GM23248 (cell line): ENCODE measurements around the gene P2RY2. TPM values are rescaled to one million over a fixed set of nuclear protein-coding genes. Genes with fewer than 3 reads are reported as not detected.

ENCODE experiments used
- DNase-seq: peaks from one replicate; pipeline ENCODE4 v3.0.0-alpha.2; 2015
- H2AFZ ChIP-seq: fragments of 200-600 bp; sonication (generic); 2 replicates; pipeline ENCODE4 v1.6.1; 2016; ENCODE audit warnings: antibody characterized with exemption
- H3F3A ChIP-seq: fragments of 200-600 bp; sonication (generic); 2 replicates; pipeline ENCODE4 v1.6.1; 2016; ENCODE audit warnings: mild to moderate bottlenecking, antibody characterized with exemption, mixed run types; ENCODE audit not compliant: insufficient read depth
- H3K27ac ChIP-seq: fragments of 200-600 bp; sonication (generic); 2 replicates; pipeline ENCODE4 v1.5.1; 2016; ENCODE audit warnings: mild to moderate bottlenecking
- H3K27me3 ChIP-seq: fragments of 200-600 bp; sonication (generic); replicated peaks from 2 replicates; pipeline ENCODE4 v1.6.1; 2016; ENCODE audit warnings: mild to moderate bottlenecking; ENCODE audit not compliant: insufficient read depth
- H3K36me3 ChIP-seq: fragments of 200-600 bp; sonication (generic); 2 replicates; pipeline ENCODE4 v1.6.1; 2016; ENCODE audit warnings: low read depth, mild to moderate bottlenecking
- H3K4me1 ChIP-seq: fragments of 200-600 bp; sonication (generic); 2 replicates; pipeline ENCODE4 v1.6.1; 2016; ENCODE audit warnings: mild to moderate bottlenecking; ENCODE audit not compliant: insufficient read depth
- H3K4me2 ChIP-seq: fragments of 200-600 bp; sonication (generic); one replicate; pipeline ENCODE4 v1.6.1; 2016; ENCODE audit warnings: mild to moderate bottlenecking; ENCODE audit not compliant: unreplicated experiment
- H3K4me3 ChIP-seq: fragments of 200-600 bp; sonication (generic); 2 replicates; pipeline ENCODE4 v1.5.1; 2016; ENCODE audit warnings: mild to moderate bottlenecking
- H3K79me2 ChIP-seq: fragments of 200-600 bp; sonication (generic); 2 replicates; pipeline ENCODE4 v1.6.1; 2016; ENCODE audit warnings: mild to moderate bottlenecking; ENCODE audit not compliant: insufficient read depth
- H3K9ac ChIP-seq: fragments of 200-600 bp; sonication (generic); 2 replicates; pipeline ENCODE4 v1.6.1; 2016; ENCODE audit warnings: mild to moderate bottlenecking
- H3K9me2 ChIP-seq: fragments of 200-600 bp; sonication (generic); 2 replicates; pipeline ENCODE4 v1.6.1; 2016; ENCODE audit warnings: mixed run types, mild to moderate bottlenecking, moderate library complexity; ENCODE audit not compliant: insufficient read depth
- H3K9me3 ChIP-seq: fragments of 200-600 bp; sonication (generic); one replicate; pipeline ENCODE4 v1.6.1; 2017; ENCODE audit warnings: low read depth
- H4K20me1 ChIP-seq: fragments of 200-600 bp; sonication (generic); 2 replicates; pipeline ENCODE4 v1.6.0; 2016; ENCODE audit not compliant: insufficient read depth
- EZH2 ChIP-seq: fragments of 200-600 bp; sonication (generic); IDR thresholded peaks from 2 replicates; pipeline ENCODE4 v1.6.1; 2018; ENCODE audit warnings: antibody characterized with exemption, mild to moderate bottlenecking; ENCODE audit not compliant: insufficient read depth, poor library complexity, severe bottlenecking
- EZH2phosphoT487 ChIP-seq: fragments of 200-600 bp; sonication (generic); IDR thresholded peaks from 2 replicates; pipeline ENCODE4 v1.6.1; 2018; ENCODE audit warnings: antibody characterized with exemption, moderate library complexity, mild to moderate bottlenecking, low read depth; ENCODE audit not compliant: insufficient read depth
- WGBS, 2 experiments: methylation state at CpG; one replicate each; pipeline ENCODE4 v1.1.6; 2015 to 2017; ENCODE audit warnings: low lambda C conversion rate in 2 of 2, low coverage in 1 of 2; ENCODE audit errors: missing lambda C conversion rate in 2 of 2; 5-methylcytosine and 5-hydroxymethylcytosine counted together
- in situ Hi-C: fragments of 300-500 bp; cut with MboI; formaldehyde crosslinking; loops from 2 replicates; pipeline ENCODE4 v1.15.0; 2020
- polyA plus RNA-seq: library from polyadenylated mRNA; unstranded; fragments of >200 nt; fragmentation: Nextera tagmentation; extraction: Ambion mirVana; gene quantifications from 2 replicates; pipeline ENCODE4 v1.2.1, GENCODE V29; 2016
- total RNA-seq: library from RNA; depleted of rRNA; stranded (reverse); fragments of >200 nt; shearing (Covaris generic); gene quantifications from 2 replicates; pipeline ENCODE4 v1.2.3, GENCODE V29; 2014

The P2RY2 gene
- total and polyA plus RNA-seq, 2 experiments from 2014 or later: not detected

GRCh38 chr11:73176145-73176873 is 41.8 kb upstream of the P2RY2 start:
- H3K79me2 ChIP-seq: no peaks in the 10 kb centered on the region
- TF ChIP-seq EZH2: no peak
- no peaks in the 10 kb centered on the region for H3F3A ChIP-seq
- H3K9ac ChIP-seq: no peak overlapping the region
- DNase-seq: no peak
- WGBS, 2 experiments: 97 to 98% methylated on average over 5 of the region's 5 CpGs
- H3K4me2 ChIP-seq: no peak overlapping the region
- H3K27me3 ChIP-seq: no peaks in the 10 kb centered on the region
- no peak overlapping the region for H3K27ac ChIP-seq
- H2AFZ ChIP-seq: no peak overlapping the region
- in situ Hi-C loops: loop anchor here (10.0 kb wide), 1 partner anchor 342 kb away; no protein-coding TSS in a partner anchor
- H3K4me1 ChIP-seq: peaks cover 7% of the 10 kb centered on the region
- no peaks in the 10 kb centered on the region for H3K36me3 ChIP-seq
- no peaks in the 10 kb centered on the region for H3K9me2 ChIP-seq
- no peak overlapping the region for H3K4me3 ChIP-seq
- no peaks in the 10 kb centered on the region for H3K9me3 ChIP-seq
- H4K20me1 ChIP-seq: no peaks in the 10 kb centered on the region

GRCh38 chr11:73176874-73177155 is 41.3 kb upstream of the P2RY2 start:
- no peaks in the 10 kb centered on the region for H3F3A ChIP-seq
- H3K9me3 ChIP-seq: no peaks in the 10 kb centered on the region
- 92 to 100% methylated on average over 1 of the region's 1 CpG for WGBS, 2 experiments
- in situ Hi-C loops: loop anchor here (10.0 kb wide), 1 partner anchor 342 kb away; no protein-coding TSS in a partner anchor
- no peak overlapping the region for H3K4me3 ChIP-seq
- no peaks in the 10 kb centered on the region for H3K27me3 ChIP-seq
- DNase-seq: no peak
- H3K36me3 ChIP-seq: no peaks in the 10 kb centered on the region
- no peak overlapping the region for H3K27ac ChIP-seq
- H3K9me2 ChIP-seq: no peaks in the 10 kb centered on the region
- H3K79me2 ChIP-seq: no peaks in the 10 kb centered on the region
- H3K4me1 ChIP-seq: peaks cover 7% of the 10 kb centered on the region
- no peak overlapping the region for H2AFZ ChIP-seq
- H4K20me1 ChIP-seq: no peaks in the 10 kb centered on the region
- no peak overlapping the region for H3K4me2 ChIP-seq
- H3K9ac ChIP-seq: no peak overlapping the region
- TF ChIP-seq EZH2phosphoT487 (no peak), EZH2 (no peak)

- Histone ChIP-seq H3K36me3 (no peaks in the 10 kb centered on the region), H3K79me2 (no peaks in the 10 kb centered on the region), H3K4me3 (no peak overlapping the region), H3K4me1 (peaks cover 7% of the 10 kb centered on the region), H3F3A (no peaks in the 10 kb centered on the region), H3K9ac (no peak overlapping the region), H3K9me2 (no peaks in the 10 kb centered on the region), H4K20me1 (no peaks in the 10 kb centered on the region), H3K27ac (no peak overlapping the region), H2AFZ (peak overlapping the region; percentile 68), H3K9me3 (no peaks in the 10 kb centered on the region), H3K4me2 (peak overlapping the region; percentile 46), H3K27me3 (no peaks in the 10 kb centered on the region)
- 21 to 31% methylated on average over 3 of the region's 3 CpGs for WGBS, 2 experiments
- in situ Hi-C loops: loop anchor here (10.0 kb wide), 1 partner anchor 343 kb away; no protein-coding TSS in a partner anchor
- peak; percentile 57 for DNase-seq
- TF ChIP-seq EZH2phosphoT487 (no peak), EZH2 (no peak)
Observed at GRCh38 chr11:73177380-73177777, 40.7 kb upstream of the P2RY2 start.

- in situ Hi-C loops: loop anchor here (10.0 kb wide), 1 partner anchor 343 kb away; no protein-coding TSS in a partner anchor
- Histone ChIP-seq H3K27me3 (no peaks in the 10 kb centered on the region), H3K79me2 (no peaks in the 10 kb centered on the region), H3K4me2 (peak overlapping the region; percentile 46), H3K4me1 (peaks cover 7% of the 10 kb centered on the region), H3F3A (no peaks in the 10 kb centered on the region), H3K9me2 (no peaks in the 10 kb centered on the region), H3K4me3 (no peak overlapping the region), H4K20me1 (no peaks in the 10 kb centered on the region), H3K36me3 (no peaks in the 10 kb centered on the region), H2AFZ (peak overlapping the region; percentile 68), H3K9me3 (no peaks in the 10 kb centered on the region), H3K27ac (no peak overlapping the region), H3K9ac (no peak overlapping the region)
- peak; percentile 90 for DNase-seq
- TF ChIP-seq EZH2phosphoT487 (no peak), EZH2 (no peak)
- WGBS, 2 experiments: 20 to 25% methylated on average over 15 of the region's 15 CpGs
Observed at GRCh38 chr11:73177778-73178539, 40.1 kb upstream of the P2RY2 start.
